GM12872 (cell line): ENCODE results near the gene ATP2C2.

Experiments
- CTCF ChIP-seq: IDR thresholded peaks from 3 replicates; pipeline ENCODE4 v1.5.1; 2011; ENCODE audit warnings: low read depth, mild to moderate bottlenecking, low read length, moderate library complexity; ENCODE audit not compliant: insufficient read depth

Gene ATP2C2

GRCh38 chr16:84511180-84511800 lies 143.0 kb downstream of the ATP2C2 start:
- TF ChIP-seq CTCF = peak; percentile 89

GRCh38 chr16:84511831-84512230 lies 143.5 kb downstream of the ATP2C2 start:
- no peak for TF ChIP-seq CTCF

- no peak for TF ChIP-seq CTCF
Observed at GRCh38 chr16:84513123-84513522, 144.8 kb downstream of the ATP2C2 start.

- TF ChIP-seq CTCF = no peak
Observed at GRCh38 chr16:84513666-84514065, 145.3 kb downstream of the ATP2C2 start.
